ENCODE data around the gene MRPS14.

GRCh38 chr1:174971902-174972301 is 51.3 kb downstream of the MRPS14 start:
- TF ChIP-seq EP300 (conservative IDR thresholded peaks at IDR 0.05; ENCODE audit: poor library complexity, severe bottlenecking) (no peak), CTCF (IDR thresholded peaks at IDR 0.05; ENCODE audit: poor library complexity, severe bottlenecking) (no peak), POLR2AphosphoS5 (IDR thresholded peaks at IDR 0.05) (no peak), RAD21 (conservative IDR thresholded peaks at IDR 0.05) (no peak), SMC3 (conservative IDR thresholded peaks at IDR 0.05; ENCODE audit: poor library complexity) (no peak), EZH2 (IDR thresholded peaks at IDR 0.05; ENCODE audit: borderline replicate concordance, insufficient read depth, low read length, poor library complexity, severe bottlenecking) (no peak)
- TF ChIP-seq, protein P1, sequence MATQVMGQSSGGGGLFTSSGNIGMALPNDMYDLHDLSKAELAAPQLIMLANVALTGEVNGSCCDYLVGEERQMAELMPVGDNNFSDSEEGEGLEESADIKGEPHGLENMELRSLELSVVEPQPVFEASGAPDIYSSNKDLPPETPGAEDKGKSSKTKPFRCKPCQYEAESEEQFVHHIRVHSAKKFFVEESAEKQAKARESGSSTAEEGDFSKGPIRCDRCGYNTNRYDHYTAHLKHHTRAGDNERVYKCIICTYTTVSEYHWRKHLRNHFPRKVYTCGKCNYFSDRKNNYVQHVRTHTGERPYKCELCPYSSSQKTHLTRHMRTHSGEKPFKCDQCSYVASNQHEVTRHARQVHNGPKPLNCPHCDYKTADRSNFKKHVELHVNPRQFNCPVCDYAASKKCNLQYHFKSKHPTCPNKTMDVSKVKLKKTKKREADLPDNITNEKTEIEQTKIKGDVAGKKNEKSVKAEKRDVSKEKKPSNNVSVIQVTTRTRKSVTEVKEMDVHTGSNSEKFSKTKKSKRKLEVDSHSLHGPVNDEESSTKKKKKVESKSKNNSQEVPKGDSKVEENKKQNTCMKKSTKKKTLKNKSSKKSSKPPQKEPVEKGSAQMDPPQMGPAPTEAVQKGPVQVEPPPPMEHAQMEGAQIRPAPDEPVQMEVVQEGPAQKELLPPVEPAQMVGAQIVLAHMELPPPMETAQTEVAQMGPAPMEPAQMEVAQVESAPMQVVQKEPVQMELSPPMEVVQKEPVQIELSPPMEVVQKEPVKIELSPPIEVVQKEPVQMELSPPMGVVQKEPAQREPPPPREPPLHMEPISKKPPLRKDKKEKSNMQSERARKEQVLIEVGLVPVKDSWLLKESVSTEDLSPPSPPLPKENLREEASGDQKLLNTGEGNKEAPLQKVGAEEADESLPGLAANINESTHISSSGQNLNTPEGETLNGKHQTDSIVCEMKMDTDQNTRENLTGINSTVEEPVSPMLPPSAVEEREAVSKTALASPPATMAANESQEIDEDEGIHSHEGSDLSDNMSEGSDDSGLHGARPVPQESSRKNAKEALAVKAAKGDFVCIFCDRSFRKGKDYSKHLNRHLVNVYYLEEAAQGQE (IDR thresholded peaks at IDR 0.05; ENCODE audit: borderline replicate concordance): no peak

Measured in neural cell (in vitro differentiated cells).